ENCODE measurements around the gene RAG1.
"Not testable (repeated sequence)": the region's sequence is repeated elsewhere in the genome, so short reads cannot be mapped to it uniquely, and the experiment has no call there.

RAG1 gene

GRCh38 chr11:36567694-36568093 lies at the start of gene RAG1:
RAG1 (plus strand) TSS chr11:36568007; CDS start chr11:36573305, 5,298 bp downstream.
- DNase-seq, result no peak

- no peak for DNase-seq
Observed at GRCh38 chr11:36530840-36531239, 37.0 kb upstream of the RAG1 start.

DNA sequence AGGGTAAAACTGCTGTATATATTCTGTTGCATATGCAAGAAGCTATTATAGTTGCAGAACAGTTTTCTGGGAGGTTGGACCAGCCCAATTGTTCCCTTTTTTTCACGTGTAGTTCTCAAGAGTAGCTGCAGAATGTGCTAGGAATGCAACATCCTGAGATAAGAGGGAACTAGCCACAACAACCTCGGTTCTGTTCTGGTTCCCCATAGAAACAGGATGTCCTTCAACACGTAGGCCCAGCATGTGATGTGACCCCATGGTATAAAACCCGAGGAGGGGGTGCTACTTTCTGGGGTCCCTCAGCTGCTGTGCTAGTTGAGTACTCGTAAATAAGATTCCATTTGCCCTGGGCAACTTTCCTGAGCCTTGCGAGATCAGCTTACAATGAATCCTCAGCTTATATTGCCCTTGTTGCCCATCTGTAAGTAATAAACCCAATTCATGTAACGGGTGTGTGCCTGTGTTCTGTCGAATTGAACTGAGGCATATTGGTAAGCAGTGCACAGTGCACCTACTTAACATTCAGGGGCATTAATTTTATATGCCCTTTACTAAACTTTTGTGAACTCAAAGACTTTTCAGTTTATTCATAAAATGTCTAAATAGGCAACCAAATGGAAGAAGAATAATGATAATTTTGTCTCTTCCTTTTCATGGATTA lies 34.7 kb upstream of the RAG1 start:
- DNase-seq, result no peak

GRCh38 chr11:36534276-36534840 lies 33.4 kb upstream of the RAG1 start:
- DNase-seq, result no peak

DNA sequence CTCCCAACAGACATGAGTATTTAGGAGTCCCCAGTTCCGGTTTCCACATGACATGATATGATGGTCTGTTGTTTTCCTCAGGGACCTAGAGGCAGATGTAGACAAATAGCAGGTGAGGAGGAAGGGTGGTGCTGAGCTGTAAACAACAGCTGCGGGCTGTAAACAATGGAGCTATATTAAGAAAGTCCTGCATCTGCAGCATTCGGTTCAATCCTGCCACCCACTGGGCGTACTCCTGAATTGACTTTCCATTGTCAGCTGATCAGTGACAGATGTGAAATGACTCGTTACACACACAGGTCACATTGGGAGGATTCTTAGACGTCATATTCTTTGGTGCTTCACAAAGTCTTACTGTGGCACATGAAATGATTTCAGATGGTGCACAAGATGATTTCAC lies 26.8 kb upstream of the RAG1 start:
- DNase-seq, result peak; percentile 20

- DNase-seq, result no peak
Observed at GRCh38 chr11:36550385-36551115, 17.3 kb upstream of the RAG1 start.

DNA sequence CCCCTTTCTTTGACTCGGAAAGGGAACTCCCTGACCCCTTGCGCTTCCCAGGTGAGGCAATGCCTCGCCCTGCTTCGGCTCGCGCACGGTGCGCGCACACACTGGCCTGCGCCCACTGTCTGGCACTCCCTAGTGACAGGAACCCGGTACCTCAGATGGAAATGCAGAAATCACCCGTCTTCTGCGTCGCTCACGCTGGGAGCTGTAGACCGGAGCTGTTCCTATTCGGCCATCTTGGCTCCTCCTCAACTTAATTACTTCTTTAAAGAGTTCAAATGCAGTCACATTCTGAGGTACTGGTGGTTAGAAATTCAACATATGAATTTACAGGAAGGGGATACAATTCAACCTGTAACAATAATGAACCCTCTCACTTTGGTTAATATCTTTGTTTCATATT lies 10.4 kb upstream of the RAG1 start:
- not testable (repeated sequence) for DNase-seq

DNA sequence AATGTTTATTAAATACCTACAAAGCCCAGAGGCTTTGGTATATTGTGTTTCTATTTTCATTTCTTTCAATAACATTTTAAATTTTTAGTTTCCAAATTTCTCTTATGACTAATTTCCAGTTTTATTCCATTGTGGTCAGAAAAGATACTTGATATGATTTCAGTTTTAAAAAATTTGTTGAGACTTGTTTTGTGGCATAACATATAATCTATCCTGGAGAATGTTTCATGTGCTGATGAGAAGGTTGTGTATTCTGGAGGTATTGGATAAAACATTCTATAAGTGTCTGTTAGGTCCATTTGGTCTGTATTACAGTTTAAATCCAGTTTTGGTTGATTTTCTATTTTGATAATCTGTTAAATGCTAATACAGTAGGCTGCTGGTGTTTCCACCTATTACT lies 9.8 kb upstream of the RAG1 start:
- DNase-seq, result no peak

GRCh38 chr11:36558571-36559413 lies 9.0 kb upstream of the RAG1 start:
- DNase-seq, result no peak

- DNase-seq, result no peak
Observed at GRCh38 chr11:36564376-36565030, 3.3 kb upstream of the RAG1 start.

GRCh38 chr11:36565031-36565610 lies 2.7 kb upstream of the RAG1 start:
- DNase-seq, result no peak

GRCh38 chr11:36566407-36567053 lies 1.3 kb upstream of the RAG1 start:
- no peak for DNase-seq

DNA sequence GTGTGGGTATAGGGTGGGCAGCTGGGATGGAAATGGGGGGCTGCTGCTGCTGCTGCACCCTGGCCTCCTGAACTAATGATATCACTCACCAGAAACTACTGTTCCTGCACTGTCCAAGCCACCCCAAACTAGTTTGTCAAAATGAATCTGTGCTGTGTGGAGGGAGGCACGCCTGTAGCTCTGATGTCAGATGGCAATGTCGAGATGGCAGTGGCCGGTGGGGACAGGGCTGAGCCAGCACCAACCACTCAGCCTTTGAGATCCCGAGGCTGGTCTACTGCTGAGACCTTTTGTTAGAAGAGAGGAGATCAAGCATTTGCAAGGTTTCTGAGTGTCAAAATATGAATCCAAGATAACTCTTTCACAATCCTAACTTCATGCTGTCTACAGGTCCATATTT lies 1.3 kb downstream of the RAG1 start:
- no peak for DNase-seq

GRCh38 chr11:36574486-36574885 lies 6.7 kb downstream of the RAG1 start:
- DNase-seq, result no peak

DNA sequence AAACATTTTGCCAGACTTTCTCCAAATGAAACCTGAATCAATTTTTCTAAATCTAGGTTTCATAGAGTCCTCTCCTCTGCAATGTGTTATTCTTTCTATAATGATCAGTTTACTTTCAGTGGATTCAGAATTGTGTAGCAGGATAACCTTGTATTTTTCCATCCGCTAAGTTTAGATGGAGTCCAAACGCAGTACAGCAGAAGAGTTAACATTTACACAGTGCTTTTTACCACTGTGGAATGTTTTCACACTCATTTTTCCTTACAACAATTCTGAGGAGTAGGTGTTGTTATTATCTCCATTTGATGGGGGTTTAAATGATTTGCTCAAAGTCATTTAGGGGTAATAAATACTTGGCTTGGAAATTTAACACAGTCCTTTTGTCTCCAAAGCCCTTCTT lies 9.6 kb downstream of the RAG1 start:
- no peak for DNase-seq

DNA sequence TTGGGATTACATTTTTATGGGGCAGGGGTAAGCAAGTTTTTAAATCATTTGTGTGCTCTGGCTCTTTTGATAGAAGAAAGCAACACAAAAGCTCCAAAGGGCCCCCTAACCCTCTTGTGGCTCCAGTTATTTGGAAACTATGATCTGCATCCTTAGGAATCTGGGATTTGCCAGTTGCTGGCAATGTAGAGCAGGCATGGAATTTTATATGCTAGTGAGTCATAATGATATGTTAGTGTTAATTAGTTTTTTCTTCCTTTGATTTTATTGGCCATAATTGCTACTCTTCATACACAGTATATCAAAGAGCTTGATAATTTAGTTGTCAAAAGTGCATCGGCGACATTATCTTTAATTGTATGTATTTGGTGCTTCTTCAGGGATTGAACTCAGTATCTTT lies 10.1 kb downstream of the RAG1 start:
- no peak for DNase-seq

DNA sequence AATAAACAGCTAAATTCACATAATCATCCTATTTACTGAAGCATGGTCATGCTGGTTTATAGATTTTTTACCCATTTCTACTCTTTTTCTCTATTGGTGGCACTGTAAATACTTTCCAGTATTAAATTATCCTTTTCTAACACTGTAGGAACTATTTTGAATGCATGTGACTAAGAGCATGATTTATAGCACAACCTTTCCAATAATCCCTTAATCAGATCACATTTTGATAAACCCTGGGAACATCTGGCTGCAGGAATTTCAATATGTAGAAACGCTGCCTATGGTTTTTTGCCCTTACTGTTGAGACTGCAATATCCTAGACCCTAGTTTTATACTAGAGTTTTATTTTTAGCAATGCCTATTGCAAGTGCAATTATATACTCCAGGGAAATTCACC lies 10.7 kb downstream of the RAG1 start:
- no peak for DNase-seq

- DNase-seq, result no peak
Observed at GRCh38 chr11:36581536-36581935, 13.7 kb downstream of the RAG1 start.

- DNase-seq, result no peak
Observed at GRCh38 chr11:36583667-36584066, 15.9 kb downstream of the RAG1 start.

- DNase-seq, result no peak
Observed at GRCh38 chr11:36586543-36586942, 18.7 kb downstream of the RAG1 start.

GRCh38 chr11:36588099-36588498 lies 20.3 kb downstream of the RAG1 start:
- DNase-seq, result no peak

- no peak for DNase-seq
Observed at GRCh38 chr11:36590513-36590912, 22.7 kb downstream of the RAG1 start.

All from NCI-H524 treated with DMSO at 0.1 percent for 48 hours (cell line).